ENCODE measurements around the gene LYRM4.
"Not testable (repeated sequence)": the region's sequence is repeated elsewhere in the genome, so short reads cannot be mapped to it uniquely, and the experiment has no call there.

Gene LYRM4

GRCh38 chr6:5066456-5067093 is 194.2 kb downstream of the LYRM4 start:
- TF ChIP-seq EZH2 (IDR thresholded peaks at IDR 0.05; ENCODE audit: borderline replicate concordance, low read length) = no peak
- no peak for TF ChIP-seq CTCF (IDR thresholded peaks at IDR 0.05; ENCODE audit: low read length)
- Histone ChIP-seq H3K9me2 (ENCODE audit: low read depth, low read length) (no peaks in the 10 kb centered on the region), H3K36me3 (ENCODE audit: insufficient read depth, low read length) (no peaks in the 10 kb centered on the region)

GRCh38 chr6:5063617-5064016 is 197.1 kb downstream of the LYRM4 start:
- H3K9me3 ChIP-seq (ENCODE audit: low read length) = no peaks in the 10 kb centered on the region
- H4K20me1 ChIP-seq (ENCODE audit: insufficient read depth, low read length) = no peaks in the 10 kb centered on the region
- no peaks in the 10 kb centered on the region for H3F3A ChIP-seq (ENCODE audit: insufficient read depth, low read length)
- H3K36me3 ChIP-seq (ENCODE audit: insufficient read depth, low read length) = no peaks in the 10 kb centered on the region
- no peak overlapping the region for H3K4me2 ChIP-seq (ENCODE audit: low read length)
- H3K27ac ChIP-seq (ENCODE audit: low read depth, low read length, poor library complexity, severe bottlenecking) = no peak overlapping the region
- no peak overlapping the region for H2AFZ ChIP-seq (ENCODE audit: low read length)
- peaks cover 4% of the 10 kb centered on the region; the same call in 1 of the 2 replicates for H3K27me3 ChIP-seq (ENCODE audit: insufficient read depth, low read length)
- H3K4me1 ChIP-seq (ENCODE audit: insufficient read depth, low read length, severe bottlenecking) = no peaks in the 10 kb centered on the region
- no peaks in the 10 kb centered on the region for H3K9me2 ChIP-seq (ENCODE audit: low read depth, low read length)
- no peak overlapping the region for H3K4me3 ChIP-seq (ENCODE audit: low read depth, low read length, poor library complexity, severe bottlenecking)
- no peak overlapping the region for H3K9ac ChIP-seq (ENCODE audit: low read length)
- H3K79me2 ChIP-seq (ENCODE audit: insufficient read depth, low read length) = no peaks in the 10 kb centered on the region
- TF ChIP-seq EZH2 (IDR thresholded peaks at IDR 0.05; ENCODE audit: borderline replicate concordance, low read length) (no peak), CTCF (IDR thresholded peaks at IDR 0.05; ENCODE audit: low read length) (no peak)

More at GRCh38 chr6:5066456-5067093, 194.2 kb downstream of the LYRM4 start:
- Histone ChIP-seq H3F3A (ENCODE audit: insufficient read depth, low read length) (no peaks in the 10 kb centered on the region), H3K9me3 (ENCODE audit: low read length) (no peaks in the 10 kb centered on the region), H3K4me2 (ENCODE audit: low read length) (no peak overlapping the region), H2AFZ (ENCODE audit: low read length) (no peak overlapping the region), H3K4me1 (ENCODE audit: insufficient read depth, low read length, severe bottlenecking) (no peaks in the 10 kb centered on the region), H3K9ac (ENCODE audit: low read length) (no peak overlapping the region), H3K79me2 (ENCODE audit: insufficient read depth, low read length) (no peaks in the 10 kb centered on the region), H3K27me3 (ENCODE audit: insufficient read depth, low read length) (peaks cover 4% of the 10 kb centered on the region; the same call in 1 of the 2 replicates), H4K20me1 (ENCODE audit: insufficient read depth, low read length) (no peaks in the 10 kb centered on the region), H3K27ac (ENCODE audit: low read depth, low read length, poor library complexity, severe bottlenecking) (no peak overlapping the region), H3K4me3 (ENCODE audit: low read depth, low read length, poor library complexity, severe bottlenecking) (no peak overlapping the region)

DNA sequence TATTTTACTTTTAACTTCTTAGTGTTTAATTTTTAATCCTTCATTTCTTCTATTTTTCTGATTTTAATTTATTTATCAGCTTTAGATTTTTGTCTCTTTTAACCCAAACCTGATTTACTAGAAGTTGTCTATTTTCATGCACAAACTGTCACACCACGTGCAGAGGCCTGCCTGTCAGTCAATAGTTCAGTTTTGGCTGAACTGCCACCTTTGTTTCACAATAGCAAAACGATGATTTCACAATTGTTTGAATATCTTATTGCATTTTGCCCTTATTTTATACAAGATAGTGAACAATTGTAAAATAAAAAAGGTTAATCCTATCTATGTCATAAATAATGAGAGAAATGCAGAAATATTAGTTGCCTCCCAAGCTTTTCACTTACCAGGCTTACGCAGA is 199.6 kb downstream of the LYRM4 start:
- Histone ChIP-seq H3K27ac (ENCODE audit: low read depth, low read length, poor library complexity, severe bottlenecking) (no peak overlapping the region), H4K20me1 (ENCODE audit: insufficient read depth, low read length) (no peaks in the 10 kb centered on the region), H3K9me3 (ENCODE audit: low read length) (no peaks in the 10 kb centered on the region), H3K9ac (ENCODE audit: low read length) (no peak overlapping the region), H3K36me3 (ENCODE audit: insufficient read depth, low read length) (no peaks in the 10 kb centered on the region), H3K9me2 (ENCODE audit: low read depth, low read length) (no peaks in the 10 kb centered on the region), H3K4me1 (ENCODE audit: insufficient read depth, low read length, severe bottlenecking) (no peaks in the 10 kb centered on the region), H3K4me3 (ENCODE audit: low read depth, low read length, poor library complexity, severe bottlenecking) (no peak overlapping the region), H3F3A (ENCODE audit: insufficient read depth, low read length) (no peaks in the 10 kb centered on the region), H3K79me2 (ENCODE audit: insufficient read depth, low read length) (no peaks in the 10 kb centered on the region), H2AFZ (ENCODE audit: low read length) (no peak overlapping the region), H3K4me2 (ENCODE audit: low read length) (no peak overlapping the region), H3K27me3 (ENCODE audit: insufficient read depth, low read length) (no peaks in the 10 kb centered on the region)
- TF ChIP-seq EZH2 (IDR thresholded peaks at IDR 0.05; ENCODE audit: borderline replicate concordance, low read length) = no peak

DNA sequence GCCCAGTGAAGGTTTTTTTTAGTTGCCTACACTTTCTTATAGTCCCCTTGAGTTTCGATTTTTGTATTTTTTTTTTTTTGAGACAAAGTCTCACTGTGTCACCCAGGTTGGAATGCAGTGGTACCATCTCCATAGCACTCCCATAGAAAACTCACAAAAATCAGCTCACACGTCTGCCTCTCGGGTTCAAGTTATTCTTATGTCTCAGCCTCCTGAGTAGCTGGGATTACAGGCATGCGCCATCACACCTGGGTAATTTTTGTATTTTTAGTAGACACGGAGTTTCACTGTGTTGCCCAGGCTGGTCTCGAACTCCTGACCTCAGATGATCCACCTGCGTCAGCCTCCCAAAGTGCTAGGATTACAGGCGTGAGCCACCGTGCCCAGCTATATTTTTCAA is 200.3 kb downstream of the LYRM4 start:
- not testable (repeated sequence) for H3K9ac ChIP-seq (ENCODE audit: low read length); H2AFZ ChIP-seq (ENCODE audit: low read length); H3K4me3 ChIP-seq (ENCODE audit: low read depth, low read length, poor library complexity, severe bottlenecking); H3K36me3 ChIP-seq (ENCODE audit: insufficient read depth, low read length); H3K9me2 ChIP-seq (ENCODE audit: low read depth, low read length); H3K4me1 ChIP-seq (ENCODE audit: insufficient read depth, low read length, severe bottlenecking); H3K79me2 ChIP-seq (ENCODE audit: insufficient read depth, low read length); H3K9me3 ChIP-seq (ENCODE audit: low read length); H3F3A ChIP-seq (ENCODE audit: insufficient read depth, low read length); H3K27ac ChIP-seq (ENCODE audit: low read depth, low read length, poor library complexity, severe bottlenecking); H3K27me3 ChIP-seq (ENCODE audit: insufficient read depth, low read length); H3K4me2 ChIP-seq (ENCODE audit: low read length); H4K20me1 ChIP-seq (ENCODE audit: insufficient read depth, low read length)

Measured in OCI-LY1 (cell line).